Pulmonary artery endothelial cell (primary cell): ENCODE data around the gene CYP2W1. TPM values are rescaled to one million over a fixed set of nuclear protein-coding genes. Genes with fewer than 3 reads are reported as not detected.

ENCODE experiments used
- DNase-seq: peaks from one replicate; pipeline ENCODE4 v3.0.0-alpha.2; 2011; ENCODE audit warnings: low read depth, low spot score
- total RNA-seq: library from RNA; depleted of rRNA; stranded (reverse); fragments of >200 nt; gene quantifications from 2 replicates; pipeline ENCODE4 v1.2.3, GENCODE V29; 2014

Gene CYP2W1
- total RNA-seq, 1 donor from 2014 or later: not detected

- no peak for DNase-seq
Observed at GRCh38 chr7:966291-967069, 16.5 kb upstream of the CYP2W1 start.

DNA sequence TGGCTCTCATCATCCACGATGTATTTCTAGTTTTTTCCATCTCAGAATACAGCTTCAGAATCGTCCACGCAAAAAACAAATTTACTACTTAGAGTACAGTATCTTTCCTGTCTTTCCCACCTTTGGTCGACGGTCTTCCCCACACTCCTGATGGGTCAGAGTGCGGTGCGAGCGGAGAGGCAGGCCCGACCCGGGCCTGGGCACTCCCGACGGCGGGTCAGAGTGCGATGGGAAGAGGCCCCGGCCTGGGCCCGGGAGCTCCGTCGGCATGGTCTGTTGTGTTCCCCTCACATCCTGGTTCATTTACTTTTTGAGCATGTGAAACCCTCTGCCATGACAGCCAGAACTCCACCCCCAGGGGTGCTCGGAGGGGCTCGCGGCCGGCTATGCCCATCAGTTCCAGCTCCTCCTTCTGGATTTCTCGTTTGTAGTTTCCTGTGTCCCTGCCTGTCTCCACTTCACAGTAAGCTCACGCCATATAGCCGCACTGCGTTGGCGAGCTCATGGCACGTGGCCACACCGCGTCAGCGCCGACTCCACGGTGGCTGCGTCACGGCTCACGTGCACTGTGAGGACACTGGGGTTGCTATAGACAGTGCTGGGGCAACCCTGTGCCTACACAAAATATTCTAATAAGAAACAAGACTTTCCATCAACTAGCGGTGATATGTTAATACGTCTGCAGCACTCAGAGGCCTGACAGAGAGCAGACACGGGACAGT, 15.5 kb upstream of the CYP2W1 start:
- no peak for DNase-seq

DNA sequence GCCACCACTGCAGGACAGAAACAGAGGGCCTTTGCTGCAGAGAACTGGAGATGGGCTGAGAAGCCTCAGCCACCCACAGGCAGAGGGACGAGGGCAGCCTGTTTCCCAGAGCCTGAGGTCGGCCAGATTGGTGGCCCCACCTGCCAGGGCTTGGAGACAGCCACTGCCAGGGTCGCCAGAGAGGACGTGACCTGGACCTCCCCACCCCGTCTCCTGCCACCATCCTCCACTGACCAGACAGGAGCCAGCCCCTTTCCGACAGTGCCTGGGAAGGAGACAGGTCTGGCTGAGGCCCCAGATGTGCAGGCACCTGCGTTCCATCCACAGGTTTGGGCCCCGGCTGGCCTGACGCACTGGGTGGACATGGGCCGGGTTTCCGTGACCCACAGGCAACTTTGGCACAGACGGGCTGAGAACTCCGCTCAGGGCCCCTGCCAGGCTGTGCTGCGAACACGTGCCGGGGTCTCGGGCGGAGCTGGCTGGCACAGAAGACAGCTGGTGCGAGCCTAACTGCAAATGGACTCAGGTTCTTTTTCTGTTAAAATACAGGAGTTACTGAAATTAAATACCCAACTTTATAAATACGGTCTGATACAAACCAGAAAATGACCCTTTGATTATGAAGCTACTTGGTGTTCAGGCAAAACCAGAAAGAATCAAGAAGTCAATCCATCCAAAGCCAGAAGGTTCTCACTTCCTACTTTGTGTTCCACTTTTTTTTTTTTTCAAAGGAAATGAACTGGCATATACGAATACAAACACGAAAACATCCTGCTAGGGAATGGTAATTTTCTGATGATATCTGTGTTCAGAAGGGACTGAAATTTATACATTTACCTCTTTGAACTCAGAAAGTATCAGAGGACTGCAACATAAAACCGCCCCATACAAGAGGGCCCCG, 14.5 kb upstream of the CYP2W1 start:
- DNase-seq: no peak

DNA sequence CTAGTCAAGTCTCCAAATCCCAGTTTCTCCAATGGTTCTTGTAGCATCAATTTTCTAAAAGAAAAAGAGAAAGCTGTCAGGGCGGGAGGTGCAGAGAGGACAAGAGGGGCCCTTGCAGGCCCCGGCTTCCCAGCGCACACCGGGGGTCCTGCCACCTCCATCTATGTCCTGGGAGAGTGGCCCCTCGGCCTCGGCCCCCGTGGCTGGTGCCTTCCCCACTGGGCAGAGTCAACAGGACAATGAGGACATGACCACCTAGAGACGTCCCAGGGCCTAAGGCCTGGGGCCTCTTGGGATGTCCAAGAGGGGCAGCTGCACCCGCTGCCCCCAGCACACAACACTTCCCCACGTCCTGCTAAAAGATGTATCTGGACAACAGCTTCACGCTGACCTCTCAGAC, 13.6 kb upstream of the CYP2W1 start:
- no peak for DNase-seq

DNA sequence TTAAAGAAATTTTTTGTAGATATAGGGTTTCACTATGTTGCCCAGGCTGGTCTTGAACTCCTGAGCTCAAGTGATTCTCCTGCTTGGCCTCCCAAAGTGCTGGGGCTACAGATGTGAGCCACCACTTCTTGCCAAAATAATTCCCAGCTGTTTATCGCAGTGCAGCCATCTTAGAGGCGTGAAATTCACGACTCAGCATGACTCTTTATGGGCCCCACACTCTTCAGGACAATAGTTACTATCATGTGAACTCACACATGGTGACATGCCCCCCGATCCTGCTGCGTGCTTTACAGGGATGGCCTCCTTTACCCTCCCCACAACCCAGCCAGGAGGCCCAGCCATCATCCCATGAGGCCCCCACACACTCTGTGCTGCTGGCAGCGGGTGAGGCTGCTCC, 12.2 kb upstream of the CYP2W1 start:
- no peak for DNase-seq

DNA sequence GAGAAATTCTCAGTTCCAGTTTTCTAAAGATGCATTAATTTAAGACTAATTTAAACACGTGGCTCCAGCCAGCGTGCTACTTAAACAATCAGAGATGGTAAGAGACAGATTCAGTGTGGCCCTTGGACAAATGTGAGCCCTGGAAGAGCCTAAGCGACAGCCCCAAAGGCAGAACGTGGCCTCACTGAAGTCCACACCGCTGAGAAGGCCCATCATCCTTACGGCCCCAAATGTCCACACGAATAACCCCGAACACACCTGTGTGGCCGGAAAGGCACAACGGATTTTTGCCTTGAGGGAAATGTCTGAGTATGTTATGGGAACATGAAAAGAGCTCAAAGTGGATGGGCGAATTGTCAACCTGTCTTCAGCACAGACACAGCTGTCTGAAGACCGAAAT, 10.9 kb upstream of the CYP2W1 start:
- DNase-seq: no peak

- no peak for DNase-seq
Observed at GRCh38 chr7:972676-973309, 10.2 kb upstream of the CYP2W1 start.

DNA sequence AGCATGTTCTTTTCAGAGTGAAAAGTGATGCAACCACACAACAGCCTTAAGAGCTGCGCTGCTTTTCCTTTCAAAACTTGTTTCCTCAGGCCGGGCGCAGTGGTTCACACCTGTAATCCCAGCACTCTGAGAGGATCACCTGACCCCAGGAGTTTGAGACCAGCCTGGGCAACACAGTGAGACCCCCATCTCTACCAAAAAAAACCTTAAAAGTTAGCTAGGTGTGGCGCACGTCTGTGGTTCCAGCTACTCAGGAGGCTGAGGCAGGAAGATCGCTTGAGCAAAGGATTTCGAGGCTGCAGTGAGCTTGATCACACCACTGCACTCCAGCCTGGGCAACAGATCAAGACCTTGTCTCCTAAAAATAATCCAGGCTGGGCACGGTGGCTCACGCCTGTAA, 9.7 kb upstream of the CYP2W1 start:
- no peak for DNase-seq

- no peak for DNase-seq
Observed at GRCh38 chr7:974172-974571, 8.8 kb upstream of the CYP2W1 start.

DNA sequence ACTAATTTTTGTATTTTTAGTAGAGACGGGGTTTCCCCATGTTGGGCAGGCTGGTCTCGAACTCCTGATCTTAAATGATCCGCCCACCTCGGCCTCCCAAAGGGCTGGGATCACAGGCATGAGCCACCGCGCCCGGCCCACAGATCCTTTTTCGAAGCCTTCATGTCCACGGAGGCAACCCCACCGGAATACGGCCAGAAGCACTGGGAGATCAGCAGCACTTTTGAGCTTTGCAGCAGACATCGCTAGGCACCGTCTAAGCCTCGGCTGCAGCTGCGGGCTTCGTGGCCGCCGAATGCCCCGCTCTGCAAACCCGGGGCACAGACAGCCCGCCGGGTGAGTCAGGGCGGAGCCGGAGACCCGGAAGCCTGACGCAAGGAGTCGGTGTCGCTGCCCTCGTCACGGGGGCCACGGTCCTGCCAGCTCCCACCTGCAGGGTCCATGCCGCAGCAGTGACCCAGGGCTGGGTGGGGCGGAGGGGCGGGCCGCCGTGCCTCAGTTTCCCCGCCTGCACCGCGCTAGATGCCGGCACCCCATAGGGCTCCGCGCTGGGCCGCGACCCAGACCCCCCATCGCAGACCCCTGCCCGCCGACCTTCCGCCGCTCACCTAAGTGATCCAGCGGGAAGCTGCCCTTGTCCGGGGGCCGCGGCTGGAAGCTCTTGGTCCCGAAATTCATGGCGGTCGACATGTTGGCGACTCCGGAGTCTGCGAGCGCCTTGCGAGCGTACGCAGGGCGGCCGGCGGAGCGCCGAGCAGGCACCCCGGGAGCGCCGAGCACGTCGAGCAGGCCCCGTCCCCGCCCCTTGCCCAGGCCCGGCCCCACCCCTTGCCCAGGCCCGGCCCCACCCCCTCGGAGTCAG, 7.9 kb upstream of the CYP2W1 start, which contains the start of gene COX19:
Gene COX19, minus strand, starts transcription at position 730 of the 862 bp plus-strand sequence. Its CDS starts 40 bp downstream, at position 690.
- peak; percentile 60 for DNase-seq

DNA sequence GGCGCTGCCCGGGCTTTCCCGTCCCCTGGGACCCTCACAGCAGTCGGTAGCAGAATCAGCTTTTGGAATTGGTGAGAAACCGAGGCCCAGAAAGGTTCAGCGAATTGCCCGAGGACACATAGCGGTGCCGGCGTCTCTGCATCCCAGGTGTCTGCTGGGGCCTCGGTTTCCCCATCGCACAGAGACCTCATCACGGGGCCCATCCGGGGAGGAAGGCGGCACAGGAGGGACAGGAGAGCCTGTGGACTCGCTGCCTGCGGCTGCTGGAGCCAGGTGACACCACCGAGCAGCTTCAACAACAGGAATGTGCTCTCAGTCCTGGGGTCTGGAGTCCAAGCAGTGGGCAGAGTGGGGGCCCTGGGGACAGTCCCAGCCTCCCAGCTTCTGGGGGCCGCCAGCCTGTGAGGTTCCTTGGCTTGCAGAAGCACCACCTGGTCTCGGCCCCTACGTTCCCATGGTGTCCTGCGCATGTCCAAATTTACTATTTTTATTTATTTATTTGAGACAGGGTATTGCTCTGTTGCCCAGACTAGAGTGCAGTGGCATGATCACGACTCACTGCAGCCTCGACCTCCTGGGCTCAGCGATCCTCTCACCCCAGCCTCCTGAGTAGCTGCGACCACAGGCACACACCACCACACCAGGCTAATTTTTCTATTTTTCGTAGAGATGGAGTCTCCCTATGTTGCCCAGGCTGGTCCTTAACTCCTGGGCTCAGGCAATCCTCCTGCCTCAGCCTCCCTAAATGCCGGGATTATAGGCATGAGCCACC, 7.1 kb upstream of the CYP2W1 start:
- no peak for DNase-seq

DNA sequence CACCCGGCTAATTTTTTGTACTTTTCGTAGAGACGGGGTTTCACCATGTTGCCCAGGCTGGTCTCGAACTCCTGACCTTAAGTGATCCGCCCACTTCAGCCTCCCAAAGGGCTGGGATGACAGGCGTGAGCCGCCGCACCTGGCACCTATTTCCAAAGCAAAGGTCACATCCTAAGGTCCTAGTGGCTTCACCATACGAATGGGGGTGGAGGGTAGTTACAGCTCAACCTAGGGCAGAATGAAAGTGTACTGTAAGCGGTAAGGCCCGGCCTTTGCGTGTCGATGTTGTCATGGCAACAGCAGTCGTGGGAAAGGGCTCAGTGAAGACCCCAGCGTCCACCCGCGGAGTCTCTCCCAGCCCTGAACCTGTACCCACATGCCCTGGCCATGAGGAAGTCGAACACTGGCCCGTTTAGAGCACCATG, 6.1 kb upstream of the CYP2W1 start:
- DNase-seq: no peak

DNA sequence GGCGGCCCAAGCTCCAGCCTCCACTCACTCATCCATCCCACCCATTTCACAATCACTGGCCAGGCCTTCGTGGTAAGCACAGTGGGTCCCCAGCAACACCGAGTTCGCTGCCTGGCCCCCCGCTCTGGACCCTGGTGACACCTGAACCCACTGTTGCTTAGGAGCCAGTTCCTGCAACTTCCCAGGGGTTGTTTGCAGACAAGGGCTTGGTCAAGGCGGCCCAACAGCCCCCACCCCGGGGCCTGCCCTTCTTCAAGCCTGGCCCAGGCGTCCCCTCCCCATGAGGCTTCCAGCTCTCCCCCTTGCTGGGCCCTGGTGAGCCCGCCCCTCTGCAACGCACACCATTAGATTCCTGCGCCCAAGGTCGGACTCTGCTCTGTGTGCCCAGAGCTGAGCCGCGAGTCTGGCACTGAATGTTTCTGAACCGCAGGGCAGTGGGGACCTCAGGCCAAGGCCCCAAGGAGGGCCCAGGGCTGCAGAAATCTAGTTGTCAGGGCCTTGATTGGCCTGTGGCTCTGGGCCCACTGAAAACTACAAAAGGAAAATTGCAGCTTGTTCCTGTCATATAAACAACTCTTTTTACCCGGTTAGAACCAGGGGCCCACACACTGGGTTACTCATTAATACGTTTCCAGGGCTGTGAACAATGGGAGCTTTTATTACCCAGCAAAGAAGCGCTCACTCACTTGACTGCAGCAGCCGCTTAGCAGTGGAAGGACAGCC, 5.5 kb upstream of the CYP2W1 start:
- no peak for DNase-seq

DNA sequence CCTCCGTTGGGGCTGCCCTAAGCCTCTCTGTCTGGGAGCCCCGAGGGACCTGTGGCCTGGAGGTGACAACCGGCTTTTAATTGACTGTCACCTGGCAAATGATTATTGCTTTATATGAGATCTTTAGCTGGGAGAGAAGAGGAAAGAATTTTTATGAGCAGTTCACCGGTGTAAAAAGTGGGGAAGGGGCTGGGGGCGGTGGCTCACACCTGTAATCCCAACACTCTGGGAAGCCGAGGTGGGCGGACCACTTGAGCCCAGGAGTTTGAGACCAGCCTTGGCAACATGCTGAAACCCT, 5.0 kb upstream of the CYP2W1 start:
- no peak for DNase-seq

DNA sequence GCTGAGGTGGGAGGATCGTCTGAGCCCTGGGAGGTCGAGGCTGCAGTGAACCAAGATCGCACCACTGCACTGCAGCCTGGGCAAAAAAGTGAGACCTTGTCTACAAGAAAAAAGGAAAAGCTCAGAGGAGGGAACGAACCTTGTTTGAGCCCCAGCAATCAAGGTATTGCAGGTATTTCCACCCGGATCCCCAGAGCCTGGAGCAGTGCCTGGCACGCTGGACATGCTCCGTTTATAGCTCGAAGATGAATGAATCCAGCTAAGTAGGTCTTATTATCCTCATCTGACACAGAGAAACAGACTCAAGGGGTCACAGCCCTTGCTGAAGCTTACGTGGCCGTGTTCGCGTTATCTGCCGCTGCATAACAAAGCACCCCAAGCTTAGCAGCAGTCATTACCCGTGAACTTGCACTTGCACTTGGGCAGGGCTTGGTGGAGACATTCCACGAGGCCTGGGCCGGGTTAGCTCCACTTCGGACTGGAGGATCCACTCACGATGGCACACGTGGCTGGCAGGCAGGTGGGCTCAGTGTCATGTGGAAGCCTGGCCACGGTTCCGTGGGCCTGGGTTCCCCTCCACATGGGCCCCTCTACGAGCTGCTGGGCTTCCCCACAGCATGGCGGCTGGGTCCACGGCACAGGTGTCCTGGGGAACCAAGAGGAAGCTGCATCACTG, 4.4 kb upstream of the CYP2W1 start:
- DNase-seq: no peak

GRCh38 chr7:979151-979550, 3.8 kb upstream of the CYP2W1 start:
- no peak for DNase-seq

DNA sequence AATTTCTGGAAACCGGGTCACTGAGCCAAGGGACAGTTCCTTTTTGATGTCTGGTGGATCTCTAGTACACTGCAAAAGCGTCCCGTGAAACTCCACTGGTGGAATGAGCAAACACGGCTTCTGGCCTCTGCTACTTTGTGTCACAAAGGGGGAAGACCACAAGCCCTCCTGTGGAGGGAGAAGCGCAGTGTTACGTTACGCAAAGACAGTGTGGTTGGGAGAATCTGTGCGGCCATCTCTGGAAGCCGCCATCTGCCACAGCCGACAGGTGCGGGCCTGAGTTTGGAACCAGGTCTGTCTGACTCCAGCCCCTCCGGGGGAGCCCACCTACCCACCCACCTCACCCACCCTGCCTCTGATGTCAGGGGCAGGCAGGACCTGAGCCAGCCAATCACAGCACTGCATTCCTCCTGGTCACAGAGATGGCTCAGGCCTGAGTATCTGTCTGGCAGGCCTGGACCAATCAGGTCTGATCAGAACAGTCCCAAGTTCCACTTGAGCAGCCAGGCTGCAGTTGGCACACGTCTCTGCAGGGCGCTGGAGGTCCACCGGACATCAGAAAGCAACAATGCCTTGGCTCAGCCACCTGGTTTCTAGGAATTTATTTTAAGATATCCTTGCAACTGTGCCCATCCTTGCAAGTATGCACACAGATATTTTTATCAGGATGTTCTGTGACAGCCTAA, 3.0 kb upstream of the CYP2W1 start:
- no peak for DNase-seq
